T-helper 2 cell (primary cell): Measurements from ENCODE around the gene ADARB1.

Experiments
- DNase-seq, 5 experiments: peaks; one replicate each; pipeline versions ENCODE4 v3.0.0 to v3.0.0-alpha.2; 2012 to 2022

The ADARB1 gene

GRCh38 chr21:45209685-45210284, 135.4 kb downstream of the ADARB1 start:
- DNase-seq = no peak

GRCh38 chr21:45210461-45210983, 136.1 kb downstream of the ADARB1 start:
- no peak for DNase-seq

- DNase-seq = no peak
Observed at GRCh38 chr21:45211661-45212060, 137.3 kb downstream of the ADARB1 start.

- DNase-seq = no peak
Observed at GRCh38 chr21:45213392-45213791, 139.0 kb downstream of the ADARB1 start.

- DNase-seq = no peak
Observed at GRCh38 chr21:45215213-45215612, 140.8 kb downstream of the ADARB1 start.

GRCh38 chr21:45217010-45217409, 142.6 kb downstream of the ADARB1 start:
- DNase-seq = no peak

GRCh38 chr21:45219517-45219916, 145.1 kb downstream of the ADARB1 start:
- no peak for DNase-seq

GRCh38 chr21:45220071-45220481, 145.7 kb downstream of the ADARB1 start:
- no peak for DNase-seq

GRCh38 chr21:45220714-45221490, 146.5 kb downstream of the ADARB1 start:
- no peak for DNase-seq

- DNase-seq = no peak
Observed at GRCh38 chr21:45222001-45222400, 147.6 kb downstream of the ADARB1 start.

- no peak for DNase-seq
Observed at GRCh38 chr21:45223236-45224185, 149.1 kb downstream of the ADARB1 start.

- DNase-seq = peak; percentile 41 to 81 (median 68)
Observed at GRCh38 chr21:45224189-45224938, 150.0 kb downstream of the ADARB1 start.

GRCh38 chr21:45225041-45225740, 150.8 kb downstream of the ADARB1 start:
- no peak for DNase-seq

- no peak for DNase-seq
Observed at GRCh38 chr21:45225741-45226327, 151.5 kb downstream of the ADARB1 start.

- peak in 2 of 5 experiments; percentile 58 to 78 for DNase-seq
Observed at GRCh38 chr21:45226540-45227326, 152.4 kb downstream of the ADARB1 start.

GRCh38 chr21:45227735-45228134, 153.4 kb downstream of the ADARB1 start:
- no peak for DNase-seq

- DNase-seq = peak in 3 of 5 experiments; percentile 63 to 93 (median 87)
Observed at GRCh38 chr21:45228171-45228641, 153.8 kb downstream of the ADARB1 start.

- no peak for DNase-seq
Observed at GRCh38 chr21:45228656-45229240, 154.4 kb downstream of the ADARB1 start.

GRCh38 chr21:45231705-45232104, 157.3 kb downstream of the ADARB1 start:
- DNase-seq = no peak

- DNase-seq = peak in 1 of 5 experiments; percentile 16
Observed at GRCh38 chr21:45234127-45234526, 159.7 kb downstream of the ADARB1 start.
